PC-9 (cell line): ENCODE results near the gene PALM3.

Experiments
- EZH2 ChIP-seq: fragments of 200-600 bp; sonication (generic); IDR thresholded peaks from 2 replicates; pipeline ENCODE4 v1.8.0; 2017; ENCODE audit warnings: antibody characterized with exemption, low read depth
- TF ChIP-seq, protein P1 (sequence below): fragments of 200-600 bp; sonication (generic); conservative IDR thresholded peaks from 2 replicates; pipeline ENCODE4 v1.6.1; 2017; ENCODE audit warnings: mixed run types, antibody characterized with exemption, mild to moderate bottlenecking, moderate library complexity

DNA sequence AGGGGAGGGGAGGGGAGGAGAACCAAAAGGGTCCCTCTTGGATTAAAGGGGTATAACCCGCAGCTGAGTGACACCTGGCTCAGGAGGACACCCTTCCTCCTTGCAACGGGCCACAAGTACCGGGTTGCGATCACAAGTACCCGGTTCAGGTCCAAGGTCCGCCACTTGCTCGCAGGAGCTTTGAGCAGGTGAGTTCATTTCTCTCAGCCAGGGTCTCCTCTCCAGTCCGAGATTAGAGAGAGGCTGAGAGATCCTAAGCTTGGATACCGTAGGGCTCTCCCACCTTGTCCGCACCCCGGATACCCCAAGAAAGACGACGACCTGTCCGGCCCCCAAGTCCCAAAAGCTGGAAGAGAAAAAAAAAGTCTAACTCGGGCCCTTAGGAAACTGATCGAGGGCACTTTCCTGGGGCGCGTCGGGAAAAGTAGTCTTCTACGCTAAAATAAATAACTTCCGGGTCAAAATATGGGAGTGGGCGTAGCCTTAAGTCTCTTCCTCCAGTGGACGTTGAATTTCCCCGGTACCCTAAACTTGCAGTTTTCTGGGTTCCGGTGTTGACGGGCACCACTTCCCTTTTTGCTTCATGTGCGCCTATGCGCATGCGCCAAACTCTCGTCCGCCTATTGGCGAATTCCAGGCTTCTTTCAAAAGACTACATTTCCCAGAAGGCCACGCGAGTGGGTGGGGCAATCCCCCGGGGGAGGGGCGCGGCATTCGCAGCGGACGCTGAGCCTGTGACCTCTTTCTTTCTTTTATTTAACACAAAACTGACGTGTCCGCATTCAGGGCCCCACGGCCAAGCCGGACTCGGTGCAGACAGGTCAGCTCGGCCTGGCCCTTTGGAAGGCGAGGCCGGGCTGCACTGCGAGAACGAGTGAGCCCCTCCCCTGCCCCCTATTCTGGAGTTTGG, 19.3 kb upstream of the PALM3 start:
- no peak for TF ChIP-seq EZH2
- TF ChIP-seq, protein P1, sequence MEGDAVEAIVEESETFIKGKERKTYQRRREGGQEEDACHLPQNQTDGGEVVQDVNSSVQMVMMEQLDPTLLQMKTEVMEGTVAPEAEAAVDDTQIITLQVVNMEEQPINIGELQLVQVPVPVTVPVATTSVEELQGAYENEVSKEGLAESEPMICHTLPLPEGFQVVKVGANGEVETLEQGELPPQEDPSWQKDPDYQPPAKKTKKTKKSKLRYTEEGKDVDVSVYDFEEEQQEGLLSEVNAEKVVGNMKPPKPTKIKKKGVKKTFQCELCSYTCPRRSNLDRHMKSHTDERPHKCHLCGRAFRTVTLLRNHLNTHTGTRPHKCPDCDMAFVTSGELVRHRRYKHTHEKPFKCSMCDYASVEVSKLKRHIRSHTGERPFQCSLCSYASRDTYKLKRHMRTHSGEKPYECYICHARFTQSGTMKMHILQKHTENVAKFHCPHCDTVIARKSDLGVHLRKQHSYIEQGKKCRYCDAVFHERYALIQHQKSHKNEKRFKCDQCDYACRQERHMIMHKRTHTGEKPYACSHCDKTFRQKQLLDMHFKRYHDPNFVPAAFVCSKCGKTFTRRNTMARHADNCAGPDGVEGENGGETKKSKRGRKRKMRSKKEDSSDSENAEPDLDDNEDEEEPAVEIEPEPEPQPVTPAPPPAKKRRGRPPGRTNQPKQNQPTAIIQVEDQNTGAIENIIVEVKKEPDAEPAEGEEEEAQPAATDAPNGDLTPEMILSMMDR = no peak
